Skeletal muscle cell (primary cell): ENCODE measurements around the gene SMAD3.
"Not testable (repeated sequence)": the region's sequence is repeated elsewhere in the genome, so short reads cannot be mapped to it uniquely, and the experiment has no call there.

ENCODE experiments used
- DNase-seq: peaks from one replicate; pipeline ENCODE4 v3.0.0-alpha.2; 2010; ENCODE audit warnings: low read depth
- H3K4me3 ChIP-seq: 2 replicates; pipeline ENCODE4 v1.5.1; 2011; ENCODE audit warnings: low read depth, mild to moderate bottlenecking, control low read depth, low read length, moderate library complexity

SMAD3 gene

GRCh38 chr15:67148196-67148701 lies 82.8 kb downstream of the SMAD3 start:
- no peak overlapping the region for H3K4me3 ChIP-seq
- peak; percentile 67 for DNase-seq

DNA sequence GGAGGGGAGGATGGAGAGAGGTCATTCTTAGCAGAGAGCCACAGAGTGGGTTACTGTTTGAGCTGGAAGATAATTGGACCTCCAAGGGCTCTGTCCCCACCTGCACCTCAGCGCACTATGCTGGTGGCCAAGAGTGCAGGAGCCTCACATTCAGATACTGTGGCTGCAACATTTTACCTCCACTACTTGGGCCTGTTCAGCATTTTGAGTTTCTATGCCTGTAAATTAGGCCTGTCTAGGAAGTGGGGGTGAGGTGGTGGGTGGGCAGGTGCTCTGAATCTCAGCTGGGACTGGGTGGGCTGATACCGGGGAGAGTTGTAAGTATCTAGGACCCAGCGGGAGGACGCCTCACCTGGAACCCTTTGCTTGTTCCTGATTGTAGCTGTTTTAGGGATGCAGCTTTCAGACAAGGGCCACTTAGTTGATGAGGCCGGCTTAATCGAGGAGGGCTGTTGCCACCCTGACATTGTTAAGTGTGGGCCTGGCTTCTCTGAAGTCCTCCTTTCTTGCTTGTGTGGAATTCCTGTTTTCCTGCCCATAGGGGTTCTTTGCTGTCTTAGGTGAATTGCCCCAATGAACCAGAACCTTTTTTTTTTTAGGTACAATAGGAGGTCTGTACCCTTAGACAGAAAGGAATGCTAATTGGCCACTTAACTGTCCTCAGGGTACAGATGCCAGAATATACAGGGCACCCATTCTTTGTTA lies 83.8 kb downstream of the SMAD3 start:
- DNase-seq: no peak
- no peak overlapping the region for H3K4me3 ChIP-seq

DNA sequence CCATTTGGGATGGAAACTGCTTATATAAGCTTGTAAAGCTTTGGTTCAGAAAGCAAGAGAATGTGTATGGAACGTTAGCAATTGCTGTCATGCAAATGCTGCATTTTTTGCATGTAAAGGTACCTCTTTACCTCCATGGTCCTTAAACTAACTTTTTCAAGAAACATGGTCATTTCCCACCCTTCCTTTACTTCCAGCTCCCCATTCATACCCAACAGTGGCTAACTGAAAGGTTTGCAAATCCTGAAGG lies 84.3 kb downstream of the SMAD3 start:
- no peak for DNase-seq
- H3K4me3 ChIP-seq: no peak overlapping the region

DNA sequence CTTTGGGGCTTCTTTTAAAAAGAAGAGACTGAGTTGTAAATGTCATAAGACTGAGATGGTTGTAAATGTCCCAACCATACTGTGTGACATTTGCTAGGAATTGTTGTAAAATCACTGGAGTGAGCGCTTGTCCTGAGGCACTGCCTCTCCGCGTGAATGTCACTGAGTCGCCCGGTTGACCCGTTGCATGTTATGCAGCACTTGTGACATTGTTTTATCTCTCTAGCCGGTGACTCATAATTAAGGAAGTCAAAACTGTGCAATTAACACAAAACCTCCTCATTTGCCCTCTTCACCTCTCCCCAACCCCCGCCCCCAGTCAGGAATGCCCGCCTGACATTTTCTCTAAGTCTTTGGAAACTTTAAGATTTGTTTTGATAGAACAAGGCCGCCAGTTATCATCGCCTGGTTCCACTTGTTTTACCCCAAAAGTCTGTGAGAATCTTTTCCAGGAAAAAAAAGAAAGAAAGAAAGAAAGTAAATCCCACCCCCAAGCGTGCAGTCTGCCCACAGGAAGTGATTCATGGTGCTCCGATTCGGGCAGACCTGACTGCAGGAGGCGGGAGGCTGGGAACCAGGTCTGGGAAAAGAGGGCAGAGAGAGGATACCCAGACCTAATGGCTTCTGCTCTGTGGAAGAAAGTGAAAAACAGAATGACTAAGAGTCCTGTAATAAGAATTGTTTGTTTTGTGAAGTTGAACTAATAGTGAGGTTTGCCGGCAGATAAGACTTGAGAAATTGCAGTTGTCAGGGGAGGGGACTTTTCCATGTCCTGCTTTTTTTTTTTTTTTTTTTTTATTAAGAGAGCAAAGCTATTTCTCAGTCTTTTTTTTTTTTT lies 84.8 kb downstream of the SMAD3 start:
- DNase-seq: peak; percentile 97
- peak overlapping the region; percentile 7 for H3K4me3 ChIP-seq

DNA sequence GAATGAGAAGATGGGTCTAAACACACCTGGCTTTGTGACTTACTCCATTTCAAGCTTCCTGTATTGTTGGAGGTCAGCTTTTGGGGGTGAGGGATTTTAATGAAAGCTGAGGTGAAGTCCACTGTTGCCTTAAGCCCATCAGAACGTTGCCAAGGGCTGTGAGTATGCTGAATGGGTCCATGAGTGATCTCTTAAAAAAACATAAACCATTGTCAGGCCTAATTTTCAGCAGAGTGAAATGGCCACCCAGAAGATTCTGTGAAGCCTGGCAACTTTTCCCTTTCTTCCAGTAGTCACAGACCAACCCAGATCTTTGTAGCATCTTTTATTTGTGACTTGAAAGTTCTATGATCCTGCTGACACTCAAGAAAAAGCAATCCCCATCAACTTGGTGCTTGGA lies 87.0 kb downstream of the SMAD3 start:
- no peak for DNase-seq
- no peak overlapping the region for H3K4me3 ChIP-seq

GRCh38 chr15:67153044-67153443 lies 87.6 kb downstream of the SMAD3 start:
- not testable (repeated sequence) for H3K4me3 ChIP-seq, DNase-seq

DNA sequence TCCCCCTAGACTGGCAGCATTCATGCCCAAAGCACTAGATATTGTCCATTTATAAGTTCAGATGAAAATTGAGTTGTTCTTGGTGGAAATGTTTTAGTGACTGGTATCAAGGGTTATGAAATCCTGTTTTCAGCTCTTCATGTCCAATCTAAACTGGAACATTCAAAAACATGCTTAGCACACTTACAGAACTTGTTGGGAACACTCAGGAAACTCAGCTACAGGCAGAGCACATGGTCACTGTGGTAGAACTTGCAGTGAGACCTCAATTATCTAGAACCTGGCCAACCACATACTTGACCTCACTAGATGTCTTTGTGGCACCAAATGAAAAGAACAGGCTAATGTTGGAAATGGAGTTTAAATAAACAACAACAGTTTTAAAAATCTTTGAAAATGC lies 88.8 kb downstream of the SMAD3 start:
- no peak overlapping the region for H3K4me3 ChIP-seq
- DNase-seq: no peak

GRCh38 chr15:67156426-67156825 lies 91.0 kb downstream of the SMAD3 start:
- no peak for DNase-seq
- H3K4me3 ChIP-seq: no peak overlapping the region

DNA sequence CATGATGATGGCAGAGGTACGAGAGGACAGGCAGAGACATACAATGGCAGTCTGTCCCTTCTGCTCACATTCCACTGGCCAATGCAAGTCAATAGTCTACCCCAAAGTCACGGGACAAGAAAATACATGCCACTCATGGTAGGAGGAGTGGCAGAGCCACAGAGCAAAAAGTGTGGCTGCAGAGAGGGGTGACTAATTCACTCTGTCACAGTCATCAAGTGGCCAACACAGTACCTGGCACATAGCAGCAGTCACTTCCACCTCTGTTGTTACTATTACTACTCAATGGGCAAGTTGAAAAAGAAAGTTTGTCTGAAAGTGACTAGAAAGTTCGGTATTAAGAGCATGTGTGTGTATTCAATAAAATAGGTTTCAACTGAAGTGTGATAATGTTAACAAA lies 91.4 kb downstream of the SMAD3 start:
- no peak for DNase-seq

GRCh38 chr15:67157521-67158252 lies 92.3 kb downstream of the SMAD3 start:
- DNase-seq: no peak
- no peak overlapping the region for H3K4me3 ChIP-seq

More for the DNA sequence above, 91.4 kb downstream of the SMAD3 start:
- H3K4me3 ChIP-seq: no peak overlapping the region

DNA sequence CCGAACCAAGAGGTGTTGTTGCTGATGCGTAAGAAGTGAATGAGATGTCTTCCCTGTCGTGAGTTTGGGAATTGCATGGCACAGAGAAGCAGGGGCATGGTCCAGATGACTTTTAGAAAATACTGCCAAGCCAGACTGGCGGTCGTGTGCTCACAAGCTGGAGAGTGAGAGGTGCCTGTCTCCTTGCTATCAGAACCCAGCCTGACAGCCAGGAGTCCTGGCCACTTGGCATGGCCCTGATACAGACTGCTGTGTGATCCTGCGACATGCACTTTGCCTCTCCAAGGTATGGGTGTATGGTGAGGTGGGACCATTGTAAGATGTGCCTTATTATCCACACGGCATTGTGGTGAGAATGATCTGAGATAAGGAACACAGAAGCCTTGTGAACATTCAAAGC lies 93.0 kb downstream of the SMAD3 start:
- no peak for DNase-seq

DNA sequence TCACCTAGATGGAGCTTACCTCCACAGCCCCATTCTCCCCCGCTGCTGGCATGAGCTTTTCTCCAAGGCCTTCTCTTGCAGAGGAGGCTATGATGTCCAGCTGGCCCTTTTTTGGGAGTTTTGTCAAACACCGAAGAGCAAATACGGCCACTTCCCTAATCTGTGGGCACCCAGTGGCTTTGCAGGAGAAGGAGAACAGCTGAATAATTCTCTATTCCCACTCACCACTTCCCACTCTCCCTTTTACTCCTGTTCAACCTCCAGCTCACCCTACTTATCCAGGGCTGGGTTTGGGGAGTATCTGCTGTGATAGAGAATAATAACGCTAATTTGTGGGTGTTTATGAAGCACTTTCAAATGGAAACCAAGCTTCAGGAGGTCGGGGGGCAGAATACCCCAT lies 96.0 kb downstream of the SMAD3 start:
- no peak for DNase-seq

More for the DNA sequence above, 93.0 kb downstream of the SMAD3 start:
- H3K4me3 ChIP-seq: no peak overlapping the region

DNA sequence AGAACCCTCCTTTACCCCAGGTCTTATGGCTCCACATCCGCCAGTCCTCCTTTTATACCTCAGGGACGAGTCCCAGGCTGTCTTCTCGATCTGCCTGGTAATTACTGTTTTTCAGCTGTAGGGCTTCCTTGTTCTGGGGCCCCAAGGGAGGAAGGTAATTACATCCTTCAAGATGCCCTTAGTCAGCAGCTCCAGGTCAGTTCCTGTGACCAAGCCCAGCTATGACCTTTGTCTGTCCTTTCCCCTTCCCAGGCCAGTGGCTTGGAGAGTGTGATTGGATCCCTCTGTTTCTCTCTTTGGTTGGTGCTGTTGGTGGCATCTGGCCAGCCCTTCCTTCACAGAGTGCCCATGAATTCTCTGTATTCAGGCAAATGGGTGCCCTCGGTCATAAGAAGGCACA lies 96.5 kb downstream of the SMAD3 start:
- no peak overlapping the region for H3K4me3 ChIP-seq
- no peak for DNase-seq

More for the DNA sequence above, 96.0 kb downstream of the SMAD3 start:
- H3K4me3 ChIP-seq: no peak overlapping the region

DNA sequence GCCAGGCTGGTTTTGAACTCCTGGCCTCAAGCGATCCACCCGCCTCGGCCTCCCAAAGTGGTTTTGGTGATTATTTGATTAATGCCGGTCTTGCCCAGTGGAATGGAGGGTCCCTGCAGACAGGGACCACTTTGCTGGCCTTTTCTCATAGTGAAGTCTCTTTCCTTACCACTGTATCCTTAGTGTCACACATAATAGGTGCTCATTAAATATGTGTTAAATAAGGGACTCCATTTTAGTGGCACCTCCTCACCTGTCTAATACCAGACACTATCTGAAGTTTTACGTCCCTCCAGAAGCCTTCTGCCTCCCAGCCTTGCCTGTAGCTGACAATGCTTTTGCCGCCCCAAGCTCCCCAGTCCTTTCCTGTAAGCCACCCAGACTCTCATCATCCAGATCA lies 97.8 kb downstream of the SMAD3 start:
- no peak for DNase-seq
- no peak overlapping the region for H3K4me3 ChIP-seq

GRCh38 chr15:67164401-67164791 lies 99.0 kb downstream of the SMAD3 start:
- H3K4me3 ChIP-seq: no peak overlapping the region
- no peak for DNase-seq

- H3K4me3 ChIP-seq: no peak overlapping the region
- DNase-seq: no peak
Measured at GRCh38 chr15:67164811-67165253, 99.4 kb downstream of the SMAD3 start.

- peak; percentile 56 for DNase-seq
- H3K4me3 ChIP-seq: no peak overlapping the region
Measured at GRCh38 chr15:67165254-67166253, 100.2 kb downstream of the SMAD3 start.

- H3K4me3 ChIP-seq: no peak overlapping the region
- no peak for DNase-seq
Measured at GRCh38 chr15:67166280-67167009, 101.0 kb downstream of the SMAD3 start.
